Measurements from ENCODE around the gene CYBRD1.

GRCh38 chr2:171512014-171512413 is 10.3 kb upstream of the CYBRD1 start:
- TF ChIP-seq CTCF (optimal IDR thresholded peaks at IDR 0.05 in 1 of 3, IDR thresholded peaks at IDR 0.05 in 1 of 3, conservative IDR thresholded peaks at IDR 0.05 in 1 of 3; ENCODE audit: extremely low read depth in 1 of 3, insufficient read depth in 2 of 3, low read length in 3 of 3) = no peak
- TF ChIP-seq EZH2 (IDR thresholded peaks at IDR 0.05; ENCODE audit: low read length) = no peak
